ENCODE measurements around the gene CEACAM16.
A peak's percentile ranks its signal among the peaks of the same experiment; 100 is the strongest.

CEACAM16 gene

GRCh38 chr19:44741841-44742329 lies 42.9 kb downstream of the CEACAM16 start (continued):
- TF ChIP-seq ZNF654 (tag by site-specific recombination; IDR thresholded peaks at IDR 0.05; ENCODE audit: low read depth) (no peak), ZNF514 (tag by site-specific recombination; IDR thresholded peaks at IDR 0.05) (no peak), SALL2 (tag by site-specific recombination; IDR thresholded peaks at IDR 0.05; ENCODE audit: borderline replicate concordance) (no peak), ZNF473 (tag by site-specific recombination; IDR thresholded peaks at IDR 0.05) (no peak), ZNF423 (tag by site-specific recombination; IDR thresholded peaks at IDR 0.05) (no peak), ZNF184 (tag by site-specific recombination; IDR thresholded peaks at IDR 0.05) (no peak), ZNF24 (tag by site-specific recombination; IDR thresholded peaks at IDR 0.05) (0 out of 2 replicates have a peak, but pooled peaks have one; percentile 46), ZNF202 (tag by site-specific recombination; IDR thresholded peaks at IDR 0.05; ENCODE audit: borderline replicate concordance) (no peak), ZSCAN18 (tag by site-specific recombination; IDR thresholded peaks at IDR 0.05) (no peak), ZNF610 (tag by site-specific recombination; IDR thresholded peaks at IDR 0.05; ENCODE audit: borderline replicate concordance) (no peak), ZNF398 (tag by site-specific recombination; IDR thresholded peaks at IDR 0.05) (peak; percentile 95), KLF16 (tag by site-specific recombination; IDR thresholded peaks at IDR 0.05) (peak; percentile 57; the same call in 1 of the 2 replicates), ZNF174 (tag by site-specific recombination; IDR thresholded peaks at IDR 0.05) (no peak), ZBTB20 (tag by site-specific recombination; IDR thresholded peaks at IDR 0.05) (peak; percentile 68), ZNF560 (tag by site-specific recombination; IDR thresholded peaks at IDR 0.05; ENCODE audit: borderline replicate concordance) (no peak), PBX3 (CRISPR knock-in tag; IDR thresholded peaks at IDR 0.05) (no peak), ZBTB48 (tag by site-specific recombination; IDR thresholded peaks at IDR 0.05) (peak; percentile 90), ZNF677 (tag by site-specific recombination; IDR thresholded peaks at IDR 0.05) (no peak), GLIS2 (tag by site-specific recombination; IDR thresholded peaks at IDR 0.05) (peak; percentile 71), SP2 (tag by site-specific recombination; IDR thresholded peaks at IDR 0.05) (peak; percentile 67), ZNF692 (tag by site-specific recombination; IDR thresholded peaks at IDR 0.05) (peak; percentile 77), KLF8 (tag by site-specific recombination; IDR thresholded peaks at IDR 0.05) (peak; percentile 44; the same call in 1 of the 2 replicates), ZNF394 (tag by site-specific recombination; IDR thresholded peaks at IDR 0.05; ENCODE audit: borderline replicate concordance) (peak; percentile 40; the same call in 1 of the 2 replicates), SCRT2 (tag by site-specific recombination; IDR thresholded peaks at IDR 0.05) (no peak), OSR2 (tag by site-specific recombination; IDR thresholded peaks at IDR 0.05) (0 out of 2 replicates have a peak, but pooled peaks have one; percentile 17), ZNF629 (tag by site-specific recombination; IDR thresholded peaks at IDR 0.05) (peak; percentile 61; the same call in 1 of the 2 replicates), ZNF121 (tag by site-specific recombination; IDR thresholded peaks at IDR 0.05) (no peak), ZNF433 (tag by site-specific recombination; IDR thresholded peaks at IDR 0.05; ENCODE audit: low read depth) (no peak), ZNF704 (tag by site-specific recombination; IDR thresholded peaks at IDR 0.05) (no peak), ZBTB6 (tag by site-specific recombination; IDR thresholded peaks at IDR 0.05) (peak; percentile 97), ZNF223 (tag by site-specific recombination; IDR thresholded peaks at IDR 0.05) (0 out of 2 replicates have a peak, but pooled peaks have one; percentile 56), ZBTB44 (tag by site-specific recombination; IDR thresholded peaks at IDR 0.05) (no peak)
